Measurements from ENCODE around the gene PRRT1.

DNA sequence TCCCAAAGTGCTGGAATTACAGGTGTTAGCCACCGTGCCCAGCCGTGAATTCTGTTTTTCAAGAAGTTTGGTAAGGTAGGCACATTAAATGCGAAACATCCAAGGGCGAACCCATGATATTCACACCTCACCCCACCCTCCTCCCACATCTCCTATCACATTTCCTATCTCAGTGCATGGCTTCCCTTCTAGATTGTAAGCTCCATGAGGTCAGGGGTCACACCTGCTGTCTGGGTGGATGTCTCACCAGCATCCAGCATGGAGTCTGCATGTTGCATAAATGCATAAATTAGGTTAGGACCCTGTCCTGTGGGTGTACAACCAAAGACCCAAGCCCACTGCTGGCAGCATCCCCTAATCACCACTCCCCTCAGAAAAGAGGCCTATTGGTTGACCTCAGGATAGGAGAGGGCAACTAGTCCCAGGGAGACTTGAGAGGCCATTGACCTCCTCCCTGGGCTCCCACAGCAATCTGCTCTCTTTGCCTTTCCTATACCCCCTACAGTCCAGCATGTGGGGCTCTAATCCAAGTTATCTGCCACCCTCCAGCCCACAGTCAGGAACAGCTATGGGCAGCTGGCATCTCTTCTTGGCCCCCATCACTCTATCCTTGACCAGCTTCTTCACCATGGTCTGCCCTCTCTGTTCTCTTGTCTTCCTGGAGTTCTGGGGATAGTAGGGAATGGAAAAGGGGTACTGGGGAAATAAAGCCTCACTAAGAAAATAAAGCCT, 4.2 kb downstream of the PRRT1 start:
- TF ChIP-seq, protein P1, sequence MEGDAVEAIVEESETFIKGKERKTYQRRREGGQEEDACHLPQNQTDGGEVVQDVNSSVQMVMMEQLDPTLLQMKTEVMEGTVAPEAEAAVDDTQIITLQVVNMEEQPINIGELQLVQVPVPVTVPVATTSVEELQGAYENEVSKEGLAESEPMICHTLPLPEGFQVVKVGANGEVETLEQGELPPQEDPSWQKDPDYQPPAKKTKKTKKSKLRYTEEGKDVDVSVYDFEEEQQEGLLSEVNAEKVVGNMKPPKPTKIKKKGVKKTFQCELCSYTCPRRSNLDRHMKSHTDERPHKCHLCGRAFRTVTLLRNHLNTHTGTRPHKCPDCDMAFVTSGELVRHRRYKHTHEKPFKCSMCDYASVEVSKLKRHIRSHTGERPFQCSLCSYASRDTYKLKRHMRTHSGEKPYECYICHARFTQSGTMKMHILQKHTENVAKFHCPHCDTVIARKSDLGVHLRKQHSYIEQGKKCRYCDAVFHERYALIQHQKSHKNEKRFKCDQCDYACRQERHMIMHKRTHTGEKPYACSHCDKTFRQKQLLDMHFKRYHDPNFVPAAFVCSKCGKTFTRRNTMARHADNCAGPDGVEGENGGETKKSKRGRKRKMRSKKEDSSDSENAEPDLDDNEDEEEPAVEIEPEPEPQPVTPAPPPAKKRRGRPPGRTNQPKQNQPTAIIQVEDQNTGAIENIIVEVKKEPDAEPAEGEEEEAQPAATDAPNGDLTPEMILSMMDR (conservative IDR thresholded peaks at IDR 0.05; ENCODE audit: low read length): no peak
- no peak for TF ChIP-seq EZH2phosphoT487 (IDR thresholded peaks at IDR 0.05; ENCODE audit: borderline replicate concordance, low read depth, low read length)

Measured in OCI-LY7 (cell line).